K562 (cell line): ENCODE results near the gene THAP9. TPM values are rescaled to one million over a fixed set of nuclear protein-coding genes. Genes with fewer than 3 reads are reported as not detected.

Experiments
- ATAC-seq: fragments of 200-7000 bp; cut with Tn5 transposase; 3 replicates; pipeline ENCODE4 v1.9.1; 2020; ENCODE audit warnings: moderate library complexity
- BruUV-seq: library from RNA; stranded (reverse); fragments of 400-500 nt; replicated peaks from 2 replicates; lab custom pipeline; 2021; lab: Mats Ljungman, UMichigan
- CTCF ChIA-PET: fragments of 300-600 bp; formaldehyde crosslinking; extraction: SDS; loops from one replicate; lab custom pipeline; 2021; ENCODE audit warnings: low intra/inter-chr PET ratio; lab: Yijun Ruan, JAX
- POLR2A ChIA-PET: fragments of 300-600, 350-650 bp; sonication (Branson Sonifier 250); formaldehyde crosslinking; extraction: SDS; loops from one replicate; lab custom pipeline; 2021; ENCODE audit warnings: antibody characterized with exemption, inconsistent platforms; lab: Yijun Ruan, JAX
- DNase-seq, 4 experiments: peaks; one replicate each; pipeline versions ENCODE4 v3.0.0 to v3.0.0-alpha.2; 2011 to 2018; ENCODE audit warnings: low spot score in 3 of 4, mixed read lengths in 3 of 4; ENCODE audit errors: extremely low read depth in 1 of 4
- FAIRE-seq: peaks from 2 replicates; lab custom pipeline; 2011; peaks lifted over from hg19 to GRCh38; lab: Jason Lieb, UNC
- H2AFZ ChIP-seq: 2 replicates; pipeline ENCODE4 v1.6.0; 2011; ENCODE audit warnings: low read depth, low read length, control low read depth, inconsistent platforms
- H3K27ac ChIP-seq: fragments of 200-600 bp; 3 replicates; pipeline ENCODE4 v1.8.0; 2011; ENCODE audit warnings: low read depth, mild to moderate bottlenecking, control low read depth, inconsistent platforms, low read length, moderate library complexity, mixed read lengths; ENCODE audit errors: extremely low read depth
- H3K27me3 ChIP-seq, 2 experiments: fragments of 300-600 bp in 1 of 2; 2 replicates in 1 of 2; 3 replicates in 1 of 2; pipeline versions ENCODE4 v1.6.0 to v1.8.0; 2011; ENCODE audit warnings: inconsistent platforms in 2 of 2, low read length in 2 of 2, mild to moderate bottlenecking in 1 of 2, mixed read lengths in 1 of 2, moderate library complexity in 1 of 2; ENCODE audit not compliant: control insufficient read depth in 2 of 2, insufficient read depth in 2 of 2
- H3K36me3 ChIP-seq: fragments of 300-600 bp; 3 replicates; pipeline ENCODE4 v1.8.0; 2011; ENCODE audit warnings: mild to moderate bottlenecking, low read length, inconsistent platforms; ENCODE audit not compliant: control insufficient read depth, insufficient read depth
- H3K4me1 ChIP-seq, 2 experiments: fragments of 200-600 bp in 1 of 2; replicated peaks in 1 of 2; 2 replicates in 1 of 2; 3 replicates in 1 of 2; pipeline versions ENCODE4 v1.5.1 to v1.8.0; 2011; ENCODE audit warnings: inconsistent platforms in 2 of 2, low read length in 2 of 2, mild to moderate bottlenecking in 1 of 2, mixed read lengths in 1 of 2, moderate library complexity in 1 of 2; ENCODE audit not compliant: control insufficient read depth in 2 of 2, insufficient read depth in 2 of 2
- H3K4me2 ChIP-seq: 2 replicates; pipeline ENCODE4 v1.6.1; 2011; ENCODE audit warnings: low read length, control low read depth, inconsistent platforms, mixed read lengths; ENCODE audit not compliant: insufficient read depth
- H3K4me3 ChIP-seq: fragments of 200-600 bp; sonication (generic), shearing (Covaris generic); 2 replicates; pipeline ENCODE4 v1.5.1; 2016; ENCODE audit warnings: control low read depth, inconsistent platforms
- H3K79me2 ChIP-seq: fragments of 200-600 bp; 3 replicates; pipeline ENCODE4 v1.8.0; 2011; ENCODE audit warnings: low read length, inconsistent platforms; ENCODE audit not compliant: control insufficient read depth, insufficient read depth
- H3K9ac ChIP-seq, 2 experiments: 2 replicates each; pipeline versions ENCODE4 v1.6.0 to v1.6.1; 2011; ENCODE audit warnings: low read depth in 2 of 2, low read length in 2 of 2, control low read depth in 1 of 2, inconsistent platforms in 1 of 2, mild to moderate bottlenecking in 1 of 2, mixed read lengths in 1 of 2; ENCODE audit not compliant: insufficient read depth in 1 of 2
- H3K9me1 ChIP-seq: one replicate; pipeline ENCODE4 v1.6.0; 2011; ENCODE audit warnings: inconsistent platforms, mild to moderate bottlenecking, low read length, moderate library complexity; ENCODE audit not compliant: control insufficient read depth, insufficient read depth
- H3K9me3 ChIP-seq: replicated peaks from 2 replicates; pipeline ENCODE4 v1.5.1; 2011; ENCODE audit warnings: low read depth, low read length, inconsistent platforms; ENCODE audit not compliant: control insufficient read depth, insufficient read depth
- H4K20me1 ChIP-seq: replicated peaks from 2 replicates; pipeline ENCODE4 v1.6.1; 2011; ENCODE audit warnings: low read length, inconsistent platforms, mixed read lengths; ENCODE audit not compliant: control insufficient read depth, insufficient read depth
- CBFB ChIP-seq: sonication (generic); formaldehyde crosslinking; IDR thresholded peaks from 2 replicates; pipeline ENCODE4 v1.4.0; 2020; ENCODE audit warnings: mild to moderate bottlenecking, missing genetic modification reagents
- ILK ChIP-seq: fragments of 450-650 bp; IDR thresholded peaks from 2 replicates; pipeline ENCODE4 v1.6.1; 2016; ENCODE audit warnings: missing genetic modification characterization, low read depth, mild to moderate bottlenecking, missing compliant biosample characterization, moderate library complexity, borderline replicate concordance
- NFIC ChIP-seq: fragments of 450-650 bp; IDR thresholded peaks from 2 replicates; pipeline ENCODE4 v1.6.1; 2017; ENCODE audit warnings: mild to moderate bottlenecking, inconsistent platforms
- SLC30A9 ChIP-seq: fragments of 250-450 bp; sonication (Bioruptor Pico); IDR thresholded peaks from 2 replicates; pipeline ENCODE4 v1.8.0; 2022; ENCODE audit warnings: mild to moderate bottlenecking, moderate library complexity
- WGBS: fragments of 100-300 bp; shearing (Covaris generic); methylation state at CpG from one replicate; pipeline ENCODE4 v1.1.6; 2016; ENCODE audit warnings: low coverage, mixed read lengths; ENCODE audit not compliant: insufficient coverage; ENCODE audit errors: missing lambda C conversion rate; 5-methylcytosine and 5-hydroxymethylcytosine counted together
- in situ Hi-C: fragments of 300-500 bp; cut with MboI; formaldehyde crosslinking; loops from 4 replicates; pipeline ENCODE4 v1.15.0; 2018; ENCODE audit warnings: inconsistent platforms, mixed read lengths
- intact Hi-C: fragments of 100-400 bp; cut with micrococcal nuclease; formaldehyde crosslinking; loops from 2 replicates; pipeline ENCODE4 v1.14.2; 2022
- polyA plus RNA-seq, 8 experiments: library from polyadenylated mRNA; depleted of rRNA in 4 of 8; stranded (reverse) in 5 of 8; unstranded in 3 of 8; fragments of >200 nt; fragmentation: Nextera tagmentation in 2 of 8; fragmentation: Illumina TruSeq in 1 of 8; extraction: Ambion mirVana in 2 of 8; extraction: Trizol in 1 of 8; gene quantifications; 2 replicates each; pipeline versions ENCODE4 v1.2.1 to v1.2.3, GENCODE V29; 2011 to 2014; ENCODE audit warnings: inconsistent platforms in 1 of 8, missing spikeins in 1 of 8
- total RNA-seq, 7 experiments: library from RNA; depleted of rRNA in 6 of 7; stranded (reverse); fragments of >200 nt in 6 of 7; fragmentation: Illumina TruSeq in 2 of 7; extraction: Trizol in 2 of 7; gene quantifications; 2 replicates each; pipeline versions ENCODE4 v1.2.1 to v1.2.3, GENCODE V29; 2011 to 2021; ENCODE audit warnings: low replicate concordance in 1 of 7

The THAP9 gene
- total and polyA plus RNA-seq, 9 of the 15 experiments (the other 6 are each of a cell fraction or from before 2014, with no cell fraction given): 3.4 to 7.0 (median 5.4) TPM

DNA sequence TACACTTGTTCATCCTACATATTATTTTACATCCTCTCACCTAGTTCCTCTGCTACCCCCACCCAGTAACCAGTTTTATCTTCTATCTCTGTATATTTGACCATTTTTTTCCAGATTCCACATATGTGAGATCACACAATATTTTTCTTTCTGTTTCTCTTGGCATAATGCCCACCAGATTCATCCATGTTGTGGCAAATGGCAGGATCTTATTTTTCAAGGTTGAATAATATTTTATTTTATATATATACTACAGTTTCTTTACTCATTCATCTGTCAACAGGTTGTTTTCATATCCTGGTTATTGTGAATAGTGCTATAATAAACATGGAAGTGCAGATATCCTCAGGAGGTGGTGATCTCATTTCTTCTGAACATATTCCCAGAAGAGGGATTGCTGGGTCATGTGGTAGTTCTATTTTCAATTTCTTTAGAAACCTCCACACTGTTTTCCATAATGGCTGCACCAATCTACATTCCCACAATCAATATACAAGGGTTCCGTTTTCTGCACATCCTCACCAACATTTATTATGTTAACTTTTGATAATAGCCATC, 48.2 kb downstream of the THAP9 start:
- Histone ChIP-seq H3K4me3 (no peak overlapping the region), H3K9me3 (no peaks in the 10 kb centered on the region), H3K27me3 (no peaks in the 10 kb centered on the region), H3K4me1 (no peaks in the 10 kb centered on the region), H3K9ac (no peak overlapping the region), H3K27ac (no peak overlapping the region), H3K36me3 (peaks cover 15% of the 10 kb centered on the region; the same call in 2 of the 3 replicates), H4K20me1 (no peaks in the 10 kb centered on the region), H2AFZ (no peak overlapping the region), H3K4me2 (no peak overlapping the region), H3K79me2 (0 out of 3 replicates have a peak, but pooled peaks cover 2% of the 10 kb centered on the region), H3K9me1 (no peaks in the 10 kb centered on the region)
- FAIRE-seq (no peak), DNase-seq (no peak), ATAC-seq (no peak)
- no TSS peak for BruUV-seq
- 94% methylated on average over 1 of the region's 1 CpG for WGBS
- TF ChIP-seq NFIC: peak; percentile 49
- no peak for TF ChIP-seq CBFB
- POLR2A ChIA-PET: no interaction called here
- in situ Hi-C loops: no loop called here
- intact Hi-C loops: no loop called here
- CTCF ChIA-PET: no interaction called here

DNA sequence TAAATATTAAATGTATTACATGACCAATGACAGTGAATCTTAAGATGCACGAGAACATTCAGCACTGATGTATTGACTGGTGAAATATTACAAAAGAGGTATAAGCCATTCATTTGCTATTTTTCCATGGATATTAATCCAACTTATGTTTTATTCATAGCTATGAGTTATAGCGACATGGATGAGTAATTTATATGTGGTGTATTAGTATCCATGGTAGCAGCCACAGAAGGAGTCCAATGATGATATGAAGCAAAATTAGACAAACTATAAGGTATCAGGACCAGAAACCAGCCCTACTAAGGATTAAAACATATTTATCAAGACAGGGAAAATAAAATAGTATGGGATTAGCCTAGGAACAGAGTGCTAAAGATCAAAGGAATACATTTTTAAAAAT, 50.7 kb downstream of the THAP9 start:
- no peaks in the 10 kb centered on the region for H3K9me1 ChIP-seq
- peaks cover 2% of the 10 kb centered on the region; the same call in 1 of the 3 replicates for H3K79me2 ChIP-seq
- WGBS: 82% methylated on average over 2 of the region's 2 CpGs
- no peak overlapping the region for H3K27ac ChIP-seq
- H3K4me3 ChIP-seq: no peak overlapping the region
- H3K27me3 ChIP-seq: no peaks in the 10 kb centered on the region
- CTCF ChIA-PET: no interaction called here
- in situ Hi-C loops: no loop called here
- TF ChIP-seq SLC30A9 (CRISPR knock-in tag) (no peak), ILK (tag) (no peak)
- no TSS peak for BruUV-seq
- H2AFZ ChIP-seq: no peak overlapping the region
- FAIRE-seq: no peak
- no peak overlapping the region for H3K4me2 ChIP-seq
- ATAC-seq: no peak
- intact Hi-C loops: no loop called here
- H3K9me3 ChIP-seq: no peaks in the 10 kb centered on the region
- POLR2A ChIA-PET: interaction anchor here (0.5 to 1.0 kb wide), 3 partner anchors 13 to 101 kb away, joined by 3 read pairs; no protein-coding TSS in a partner anchor
- H3K36me3 ChIP-seq: peaks cover 8% of the 10 kb centered on the region; the same call in 1 of the 3 replicates
- no peaks in the 10 kb centered on the region for H3K4me1 ChIP-seq
- no peak for DNase-seq
- H4K20me1 ChIP-seq: no peaks in the 10 kb centered on the region
- no peak overlapping the region for H3K9ac ChIP-seq
